ENCODE results near the gene PATL2. TPM values are rescaled to one million over a fixed set of nuclear protein-coding genes. Genes with fewer than 3 reads are reported as not detected.

The PATL2 gene
- total RNA-seq, 4 donors from 2014 or later = 0.65 to 2.5 (median 2.1) TPM

DNA sequence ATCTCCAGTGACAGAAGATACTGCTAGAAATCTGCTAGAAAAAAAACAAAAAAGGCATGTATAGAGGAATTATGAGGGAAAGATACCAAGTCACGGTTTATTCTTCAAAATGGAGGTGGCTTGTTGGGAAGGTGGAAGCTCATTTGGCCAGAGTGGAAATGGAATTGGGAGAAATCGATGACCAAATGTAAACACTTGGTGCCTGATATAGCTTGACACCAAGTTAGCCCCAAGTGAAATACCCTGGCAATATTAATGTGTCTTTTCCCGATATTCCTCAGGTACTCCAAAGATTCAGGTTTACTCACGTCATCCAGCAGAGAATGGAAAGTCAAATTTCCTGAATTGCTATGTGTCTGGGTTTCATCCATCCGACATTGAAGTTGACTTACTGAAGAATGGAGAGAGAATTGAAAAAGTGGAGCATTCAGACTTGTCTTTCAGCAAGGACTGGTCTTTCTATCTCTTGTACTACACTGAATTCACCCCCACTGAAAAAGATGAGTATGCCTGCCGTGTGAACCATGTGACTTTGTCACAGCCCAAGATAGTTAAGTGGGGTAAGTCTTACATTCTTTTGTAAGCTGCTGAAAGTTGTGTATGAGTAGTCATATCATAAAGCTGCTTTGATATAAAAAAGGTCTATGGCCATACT is 4.1 kb upstream of the PATL2 start:
- TF ChIP-seq, protein P1, sequence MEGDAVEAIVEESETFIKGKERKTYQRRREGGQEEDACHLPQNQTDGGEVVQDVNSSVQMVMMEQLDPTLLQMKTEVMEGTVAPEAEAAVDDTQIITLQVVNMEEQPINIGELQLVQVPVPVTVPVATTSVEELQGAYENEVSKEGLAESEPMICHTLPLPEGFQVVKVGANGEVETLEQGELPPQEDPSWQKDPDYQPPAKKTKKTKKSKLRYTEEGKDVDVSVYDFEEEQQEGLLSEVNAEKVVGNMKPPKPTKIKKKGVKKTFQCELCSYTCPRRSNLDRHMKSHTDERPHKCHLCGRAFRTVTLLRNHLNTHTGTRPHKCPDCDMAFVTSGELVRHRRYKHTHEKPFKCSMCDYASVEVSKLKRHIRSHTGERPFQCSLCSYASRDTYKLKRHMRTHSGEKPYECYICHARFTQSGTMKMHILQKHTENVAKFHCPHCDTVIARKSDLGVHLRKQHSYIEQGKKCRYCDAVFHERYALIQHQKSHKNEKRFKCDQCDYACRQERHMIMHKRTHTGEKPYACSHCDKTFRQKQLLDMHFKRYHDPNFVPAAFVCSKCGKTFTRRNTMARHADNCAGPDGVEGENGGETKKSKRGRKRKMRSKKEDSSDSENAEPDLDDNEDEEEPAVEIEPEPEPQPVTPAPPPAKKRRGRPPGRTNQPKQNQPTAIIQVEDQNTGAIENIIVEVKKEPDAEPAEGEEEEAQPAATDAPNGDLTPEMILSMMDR (IDR thresholded peaks at IDR 0.05; ENCODE audit: low read depth) = no peak

DNA sequence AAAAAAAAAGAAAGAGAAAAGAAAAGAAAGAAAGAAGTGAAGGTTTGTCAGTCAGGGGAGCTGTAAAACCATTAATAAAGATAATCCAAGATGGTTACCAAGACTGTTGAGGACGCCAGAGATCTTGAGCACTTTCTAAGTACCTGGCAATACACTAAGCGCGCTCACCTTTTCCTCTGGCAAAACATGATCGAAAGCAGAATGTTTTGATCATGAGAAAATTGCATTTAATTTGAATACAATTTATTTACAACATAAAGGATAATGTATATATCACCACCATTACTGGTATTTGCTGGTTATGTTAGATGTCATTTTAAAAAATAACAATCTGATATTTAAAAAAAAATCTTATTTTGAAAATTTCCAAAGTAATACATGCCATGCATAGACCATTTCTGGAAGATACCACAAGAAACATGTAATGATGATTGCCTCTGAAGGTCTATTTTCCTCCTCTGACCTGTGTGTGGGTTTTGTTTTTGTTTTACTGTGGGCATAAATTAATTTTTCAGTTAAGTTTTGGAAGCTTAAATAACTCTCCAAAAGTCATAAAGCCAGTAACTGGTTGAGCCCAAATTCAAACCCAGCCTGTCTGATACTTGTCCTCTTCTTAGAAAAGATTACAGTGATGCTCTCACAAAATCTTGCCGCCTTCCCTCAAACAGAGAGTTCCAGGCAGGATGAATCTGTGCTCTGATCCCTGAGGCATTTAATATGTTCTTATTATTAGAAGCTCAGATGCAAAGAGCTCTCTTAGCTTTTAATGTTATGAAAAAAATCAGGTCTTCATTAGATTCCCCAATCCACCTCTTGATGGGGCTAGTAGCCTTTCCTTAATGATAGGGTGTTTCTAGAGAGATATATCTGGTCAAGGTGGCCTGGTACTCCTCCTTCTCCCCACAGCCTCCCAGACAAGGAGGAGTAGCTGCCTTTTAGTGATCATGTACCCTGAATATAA is 2.2 kb upstream of the PATL2 start:
- TF ChIP-seq, protein P1 (IDR thresholded peaks at IDR 0.05; ENCODE audit: low read depth) = no peak

DNA sequence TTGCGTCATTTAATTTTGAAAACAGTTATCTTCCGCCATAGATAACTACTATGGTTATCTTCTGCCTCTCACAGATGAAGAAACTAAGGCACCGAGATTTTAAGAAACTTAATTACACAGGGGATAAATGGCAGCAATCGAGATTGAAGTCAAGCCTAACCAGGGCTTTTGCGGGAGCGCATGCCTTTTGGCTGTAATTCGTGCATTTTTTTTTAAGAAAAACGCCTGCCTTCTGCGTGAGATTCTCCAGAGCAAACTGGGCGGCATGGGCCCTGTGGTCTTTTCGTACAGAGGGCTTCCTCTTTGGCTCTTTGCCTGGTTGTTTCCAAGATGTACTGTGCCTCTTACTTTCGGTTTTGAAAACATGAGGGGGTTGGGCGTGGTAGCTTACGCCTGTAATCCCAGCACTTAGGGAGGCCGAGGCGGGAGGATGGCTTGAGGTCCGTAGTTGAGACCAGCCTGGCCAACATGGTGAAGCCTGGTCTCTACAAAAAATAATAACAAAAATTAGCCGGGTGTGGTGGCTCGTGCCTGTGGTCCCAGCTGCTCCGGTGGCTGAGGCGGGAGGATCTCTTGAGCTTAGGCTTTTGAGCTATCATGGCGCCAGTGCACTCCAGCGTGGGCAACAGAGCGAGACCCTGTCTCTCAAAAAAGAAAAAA is 1.4 kb upstream of the PATL2 start:
- TF ChIP-seq, protein P1 (IDR thresholded peaks at IDR 0.05; ENCODE audit: low read depth) = no peak

DNA sequence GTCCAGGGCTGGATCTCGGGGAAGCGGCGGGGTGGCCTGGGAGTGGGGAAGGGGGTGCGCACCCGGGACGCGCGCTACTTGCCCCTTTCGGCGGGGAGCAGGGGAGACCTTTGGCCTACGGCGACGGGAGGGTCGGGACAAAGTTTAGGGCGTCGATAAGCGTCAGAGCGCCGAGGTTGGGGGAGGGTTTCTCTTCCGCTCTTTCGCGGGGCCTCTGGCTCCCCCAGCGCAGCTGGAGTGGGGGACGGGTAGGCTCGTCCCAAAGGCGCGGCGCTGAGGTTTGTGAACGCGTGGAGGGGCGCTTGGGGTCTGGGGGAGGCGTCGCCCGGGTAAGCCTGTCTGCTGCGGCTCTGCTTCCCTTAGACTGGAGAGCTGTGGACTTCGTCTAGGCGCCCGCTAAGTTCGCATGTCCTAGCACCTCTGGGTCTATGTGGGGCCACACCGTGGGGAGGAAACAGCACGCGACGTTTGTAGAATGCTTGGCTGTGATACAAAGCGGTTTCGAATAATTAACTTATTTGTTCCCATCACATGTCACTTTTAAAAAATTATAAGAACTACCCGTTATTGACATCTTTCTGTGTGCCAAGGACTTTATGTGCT is 721 bp upstream of the PATL2 start:
- TF ChIP-seq, protein P1 (IDR thresholded peaks at IDR 0.05; ENCODE audit: low read depth) = no peak

DNA sequence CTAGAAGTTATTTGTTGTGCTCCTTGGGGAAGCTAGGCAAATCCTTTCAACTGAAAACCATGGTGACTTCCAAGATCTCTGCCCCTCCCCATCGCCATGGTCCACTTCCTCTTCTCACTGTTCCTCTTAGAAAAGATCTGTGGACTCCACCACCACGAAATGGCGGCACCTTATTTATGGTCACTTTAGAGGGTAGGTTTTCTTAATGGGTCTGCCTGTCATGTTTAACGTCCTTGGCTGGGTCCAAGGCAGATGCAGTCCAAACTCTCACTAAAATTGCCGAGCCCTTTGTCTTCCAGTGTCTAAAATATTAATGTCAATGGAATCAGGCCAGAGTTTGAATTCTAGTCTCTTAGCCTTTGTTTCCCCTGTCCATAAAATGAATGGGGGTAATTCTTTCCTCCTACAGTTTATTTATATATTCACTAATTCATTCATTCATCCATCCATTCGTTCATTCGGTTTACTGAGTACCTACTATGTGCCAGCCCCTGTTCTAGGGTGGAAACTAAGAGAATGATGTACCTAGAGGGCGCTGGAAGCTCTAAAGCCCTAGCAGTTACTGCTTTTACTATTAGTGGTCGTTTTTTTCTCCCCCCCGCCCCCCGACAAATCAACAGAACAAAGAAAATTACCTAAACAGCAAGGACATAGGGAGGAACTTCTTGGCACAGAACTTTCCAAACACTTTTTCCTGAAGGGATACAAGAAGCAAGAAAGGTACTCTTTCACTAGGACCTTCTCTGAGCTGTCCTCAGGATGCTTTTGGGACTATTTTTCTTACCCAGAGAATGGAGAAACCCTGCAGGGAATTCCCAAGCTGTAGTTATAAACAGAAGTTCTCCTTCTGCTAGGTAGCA is 657 bp downstream of the PATL2 start:
- TF ChIP-seq, protein P1 (IDR thresholded peaks at IDR 0.05; ENCODE audit: low read depth) = no peak

DNA sequence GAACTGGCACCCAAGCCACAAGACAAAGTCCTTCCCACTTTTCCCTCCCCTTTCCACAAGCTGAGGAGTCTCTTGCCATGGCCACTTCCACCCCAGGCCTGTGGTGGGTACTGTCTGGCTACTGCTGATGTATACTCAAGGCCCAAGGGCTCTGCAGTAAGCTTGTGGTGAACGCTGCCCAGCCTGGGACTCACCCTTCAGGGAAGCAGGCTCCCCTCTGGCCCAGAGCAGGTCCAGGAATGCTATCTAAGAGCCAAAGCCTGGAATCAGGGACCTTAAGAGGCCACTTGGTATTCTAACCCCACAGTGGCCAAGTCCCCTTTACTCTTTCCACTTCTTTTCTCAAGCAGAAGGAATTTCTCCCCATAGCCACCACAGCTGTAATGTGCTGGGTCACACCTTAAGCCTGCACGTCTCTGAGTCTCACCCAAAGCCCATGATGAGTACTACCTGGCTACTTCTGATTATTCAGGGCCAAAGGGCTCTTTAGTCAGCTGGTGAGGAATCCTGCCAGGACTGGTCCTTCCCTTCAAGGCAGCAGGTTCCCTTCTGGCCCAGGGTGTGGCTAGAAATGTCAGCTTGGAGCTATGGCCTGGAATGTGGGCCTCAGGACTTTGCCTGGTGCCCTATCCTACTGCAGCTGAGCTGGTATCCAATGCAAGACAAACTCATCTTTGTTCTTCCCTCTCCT is 4.0 kb downstream of the PATL2 start:
- TF ChIP-seq, protein P1 (IDR thresholded peaks at IDR 0.05; ENCODE audit: low read depth) = no peak

Data from subcutaneous adipose tissue (tissue), 4 donors.